Natural killer cell (primary cell): ENCODE data around the gene EEF2. TPM values are rescaled to one million over a fixed set of nuclear protein-coding genes. Genes with fewer than 3 reads are reported as not detected.
A peak's percentile ranks its signal among the peaks of the same experiment; 100 is the strongest.
"Not testable (repeated sequence)": the region's sequence is repeated elsewhere in the genome, so short reads cannot be mapped to it uniquely, and the experiment has no call there.

ENCODE experiments used
- ATAC-seq, 3 donors: fragments of 150-1000 bp in 2 of 3; fragments of 200-7000 bp in 1 of 3; cut with Tn5 transposase; 1 replicate in 1 of 3; 2 replicates in 2 of 3; pipeline ENCODE4 v1.10.0; 2021; ENCODE audit warnings: mild to moderate bottlenecking in 2 of 3, moderate library complexity in 2 of 3
- DNase-seq, 2 donors: peaks; one replicate each; pipeline versions ENCODE4 v3.0.0 to v3.0.0-alpha.2; 2013 to 2021; ENCODE audit warnings: mixed read lengths in 1 of 2
- H3K27ac ChIP-seq: one replicate; pipeline ENCODE4 v1.5.1; 2013; ENCODE audit warnings: mild to moderate bottlenecking, low read length
- H3K27me3 ChIP-seq: one replicate; pipeline ENCODE4 v1.6.1; 2013; ENCODE audit warnings: low read length; ENCODE audit not compliant: control insufficient read depth, insufficient read depth
- H3K36me3 ChIP-seq: one replicate; pipeline ENCODE4 v1.6.1; 2013; ENCODE audit warnings: low read length; ENCODE audit not compliant: control insufficient read depth, insufficient read depth
- H3K4me1 ChIP-seq: one replicate; pipeline ENCODE4 v1.6.1; 2013; ENCODE audit warnings: low read length; ENCODE audit not compliant: control insufficient read depth, insufficient read depth
- H3K4me3 ChIP-seq: one replicate; pipeline ENCODE4 v1.5.1; 2013; ENCODE audit warnings: low read length
- H3K9me3 ChIP-seq: one replicate; pipeline ENCODE4 v1.6.1; 2013; ENCODE audit warnings: low read length; ENCODE audit not compliant: control insufficient read depth, insufficient read depth
- H3K27ac Mint-ChIP-seq, 2 donors: one replicate each; pipeline ENCODE4 v1.8.0; 2022; ENCODE audit warnings: mild to moderate bottlenecking in 2 of 2, mixed read lengths in 2 of 2, moderate library complexity in 1 of 2
- H3K27me3 Mint-ChIP-seq, 2 donors: one replicate each; pipeline ENCODE4 v1.8.0; 2022; ENCODE audit warnings: low read depth in 2 of 2, mixed read lengths in 2 of 2
- H3K36me3 Mint-ChIP-seq: one replicate; pipeline ENCODE4 v1.8.0; 2022; ENCODE audit warnings: mixed read lengths
- H3K4me1 Mint-ChIP-seq, 2 donors: one replicate each; pipeline ENCODE4 v1.8.0; 2022; ENCODE audit warnings: mixed read lengths in 2 of 2
- H3K4me3 Mint-ChIP-seq: one replicate; pipeline ENCODE4 v1.8.0; 2022; ENCODE audit warnings: mild to moderate bottlenecking, moderate library complexity, mixed read lengths
- H3K9me3 Mint-ChIP-seq, 2 donors: one replicate each; pipeline ENCODE4 v1.8.0; 2022; ENCODE audit warnings: mixed read lengths in 2 of 2
- WGBS: methylation state at CpG from one replicate; pipeline ENCODE4 v1.1.7; 2013; ENCODE audit warnings: missing lambda C conversion rate; ENCODE audit not compliant: insufficient coverage; 5-methylcytosine and 5-hydroxymethylcytosine counted together
- intact Hi-C: fragments of 100-400 bp; cut with micrococcal nuclease; formaldehyde crosslinking; loops from one replicate; pipeline ENCODE4 v1.14.2; 2022
- total RNA-seq, 4 donors: library from RNA; stranded (reverse); fragments of 120-200 nt in 1 of 4; gene quantifications; one replicate each; pipeline versions ENCODE4 v1.2.3 to v1.2.4, GENCODE V29; 2013 to 2022
- TF ChIP-seq, protein P1 (sequence below): fragments of 200-600 bp; IDR thresholded peaks from one replicate; pipeline ENCODE4 v1.8.0; 2022; ENCODE audit warnings: antibody characterized with exemption

The EEF2 gene
- total RNA-seq, 3 donors from 2014 or later (not counting 1 experiment from before 2014, with no cell fraction given) = 1,302 to 1,442 (median 1,437) TPM

DNA sequence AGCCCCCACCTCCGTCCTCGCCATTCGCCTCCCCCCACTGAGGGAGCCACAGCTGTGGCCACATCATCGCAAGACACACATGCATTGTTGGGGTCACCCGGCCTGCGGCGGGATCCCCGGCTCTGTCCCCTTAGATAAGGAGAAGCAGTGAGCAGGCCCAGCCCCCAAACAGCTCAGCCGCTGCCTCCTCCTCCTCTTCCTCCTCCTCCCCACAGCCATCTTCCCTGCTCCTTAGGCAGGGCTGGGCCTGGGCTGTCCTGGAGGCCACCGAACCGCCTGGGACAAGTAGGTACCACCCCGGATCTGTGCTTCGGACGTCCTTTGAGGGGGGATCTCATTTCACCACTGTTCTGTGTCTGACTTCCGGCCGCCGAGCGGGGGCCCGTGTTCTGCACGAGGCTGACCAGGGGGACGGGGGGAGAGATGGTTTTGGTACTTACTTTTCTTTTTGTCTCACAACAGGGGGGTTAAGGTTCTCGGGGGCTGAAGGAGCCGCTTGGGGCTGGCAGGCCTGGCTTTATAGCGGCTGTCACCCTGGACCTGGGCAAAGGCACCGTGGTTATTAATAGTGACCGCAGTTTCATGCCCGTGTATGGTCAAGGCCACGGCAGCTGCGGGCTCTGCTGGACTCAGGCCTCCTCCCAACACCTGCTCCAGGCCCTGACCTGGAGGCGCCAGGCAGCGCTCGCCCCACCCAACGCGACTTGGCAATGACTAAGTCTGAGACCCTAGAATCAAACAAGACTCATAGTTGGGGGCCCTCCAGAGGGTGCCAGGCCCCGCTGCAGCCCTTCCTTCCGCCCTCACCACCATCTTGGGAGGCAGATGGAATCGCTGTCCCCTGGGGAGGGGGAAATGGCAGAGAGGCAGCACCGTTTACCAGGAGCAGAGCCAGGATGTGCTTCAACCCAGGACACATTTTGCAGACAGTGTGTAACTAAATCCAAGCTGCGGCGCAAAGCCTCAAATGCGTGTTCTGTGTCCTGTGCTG, 34.1 kb downstream of the EEF2 start:
- no peaks in the 10 kb centered on the region for H3K9me3 Mint-ChIP-seq
- peak overlapping the region; percentile 81 to 88 for H3K27ac Mint-ChIP-seq
- Histone ChIP-seq H3K9me3 (no peaks in the 10 kb centered on the region), H3K27me3 (no peaks in the 10 kb centered on the region), H3K27ac (peak overlapping the region; percentile 63), H3K4me3 (peak overlapping the region; percentile 33), H3K36me3 (peaks cover 2% of the 10 kb centered on the region), H3K4me1 (peaks cover 27% of the 10 kb centered on the region)
- TF ChIP-seq, protein P1, sequence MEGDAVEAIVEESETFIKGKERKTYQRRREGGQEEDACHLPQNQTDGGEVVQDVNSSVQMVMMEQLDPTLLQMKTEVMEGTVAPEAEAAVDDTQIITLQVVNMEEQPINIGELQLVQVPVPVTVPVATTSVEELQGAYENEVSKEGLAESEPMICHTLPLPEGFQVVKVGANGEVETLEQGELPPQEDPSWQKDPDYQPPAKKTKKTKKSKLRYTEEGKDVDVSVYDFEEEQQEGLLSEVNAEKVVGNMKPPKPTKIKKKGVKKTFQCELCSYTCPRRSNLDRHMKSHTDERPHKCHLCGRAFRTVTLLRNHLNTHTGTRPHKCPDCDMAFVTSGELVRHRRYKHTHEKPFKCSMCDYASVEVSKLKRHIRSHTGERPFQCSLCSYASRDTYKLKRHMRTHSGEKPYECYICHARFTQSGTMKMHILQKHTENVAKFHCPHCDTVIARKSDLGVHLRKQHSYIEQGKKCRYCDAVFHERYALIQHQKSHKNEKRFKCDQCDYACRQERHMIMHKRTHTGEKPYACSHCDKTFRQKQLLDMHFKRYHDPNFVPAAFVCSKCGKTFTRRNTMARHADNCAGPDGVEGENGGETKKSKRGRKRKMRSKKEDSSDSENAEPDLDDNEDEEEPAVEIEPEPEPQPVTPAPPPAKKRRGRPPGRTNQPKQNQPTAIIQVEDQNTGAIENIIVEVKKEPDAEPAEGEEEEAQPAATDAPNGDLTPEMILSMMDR = no peak
- peaks cover 13 to 15% of the 10 kb centered on the region in 2 donors for H3K4me1 Mint-ChIP-seq
- H3K27me3 Mint-ChIP-seq = no peaks in the 10 kb centered on the region
- intact Hi-C loops = loop anchor here (10.0 kb wide), 1 partner anchor 1654 kb away; no protein-coding TSS in a partner anchor
- H3K4me3 Mint-ChIP-seq = peak overlapping the region; percentile 82
- ATAC-seq (peak; percentile 63 to 70 (median 68)), DNase-seq (no peak)
- 23% methylated on average over 40 of the region's 41 CpGs for WGBS
- no peaks in the 10 kb centered on the region for H3K36me3 Mint-ChIP-seq

DNA sequence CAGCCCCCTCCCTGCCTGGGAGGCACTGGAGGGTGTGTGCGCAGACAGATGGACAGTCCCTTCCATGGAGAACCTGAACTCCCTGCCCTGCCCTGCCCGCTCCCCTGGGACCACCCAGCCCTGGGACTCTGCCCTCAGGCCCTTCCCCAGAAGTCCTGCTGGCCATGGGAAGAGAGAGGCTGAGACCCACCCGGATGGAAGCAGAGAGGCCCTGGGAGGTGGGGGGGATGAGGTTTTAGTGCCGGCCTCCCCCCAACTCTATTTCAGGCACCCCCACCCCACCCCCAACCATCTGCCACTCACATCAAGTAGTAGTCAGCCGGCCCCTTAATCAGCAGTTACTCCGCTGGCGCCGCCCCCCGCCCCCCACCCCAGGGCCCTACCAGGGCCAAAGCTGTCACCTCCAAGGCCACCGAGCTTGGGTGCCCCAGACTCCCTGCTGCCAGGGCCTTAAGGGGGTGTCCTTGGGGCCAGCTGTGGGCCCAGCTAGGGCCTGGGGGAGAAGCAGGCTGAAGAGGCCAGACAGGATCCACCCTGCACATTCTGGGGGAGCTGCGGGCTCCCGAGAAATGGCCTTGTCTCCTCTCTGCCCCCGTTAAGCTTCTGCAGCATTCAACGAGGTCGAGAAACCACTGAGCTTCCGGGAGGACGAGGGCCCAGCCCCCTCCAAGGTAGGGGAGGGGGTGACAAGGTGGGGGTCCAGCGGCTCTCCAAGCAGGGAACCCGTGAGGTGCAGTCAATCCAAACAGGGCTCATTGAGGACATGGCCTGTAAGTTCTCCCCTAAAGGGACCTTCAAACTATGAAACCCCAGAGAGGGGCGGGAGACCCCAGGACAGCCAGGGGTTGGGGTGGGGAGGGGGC, 35.0 kb downstream of the EEF2 start:
- Mint-ChIP-seq H3K36me3 (no peaks in the 10 kb centered on the region), H3K4me1 (peaks cover 13 to 15% of the 10 kb centered on the region in 2 donors), H3K27ac (peak overlapping the region; percentile 81 to 88), H3K27me3 (no peaks in the 10 kb centered on the region), H3K9me3 (no peaks in the 10 kb centered on the region), H3K4me3 (peak overlapping the region; percentile 82)
- Histone ChIP-seq H3K4me3 (peak overlapping the region; percentile 33), H3K27ac (peak overlapping the region; percentile 63), H3K4me1 (peaks cover 27% of the 10 kb centered on the region), H3K27me3 (no peaks in the 10 kb centered on the region), H3K36me3 (no peaks in the 10 kb centered on the region), H3K9me3 (no peaks in the 10 kb centered on the region)
- DNase-seq = no peak
- ATAC-seq = peak; percentile 32 to 45 (median 40)
- intact Hi-C loops = loop anchor here (10.0 kb wide), 1 partner anchor 1655 kb away; no protein-coding TSS in a partner anchor
- WGBS = 25% methylated on average over 18 of the region's 20 CpGs
- TF ChIP-seq, protein P1 = no peak

DNA sequence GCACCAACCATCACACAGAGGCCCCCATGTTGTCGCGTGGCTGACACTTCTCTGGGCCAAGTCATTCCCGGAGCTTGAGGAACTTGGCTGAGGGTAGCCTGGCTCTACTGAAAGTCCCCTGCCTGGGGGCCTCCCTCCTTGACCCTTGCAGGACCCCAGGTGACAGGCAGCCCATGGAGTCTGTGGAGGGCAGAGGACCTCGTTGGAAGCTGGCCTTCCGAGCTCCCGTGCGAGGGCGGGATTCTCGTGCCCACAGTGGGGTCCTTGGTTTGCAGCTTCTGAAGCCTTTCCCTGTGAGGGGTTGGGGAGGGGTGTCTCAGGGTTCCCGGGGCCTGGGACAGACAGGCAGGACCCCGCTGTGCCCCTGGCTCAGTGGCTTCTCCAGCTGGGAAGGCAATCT, 36.0 kb downstream of the EEF2 start:
- no peaks in the 10 kb centered on the region for H3K9me3 ChIP-seq
- Mint-ChIP-seq H3K9me3 (no peaks in the 10 kb centered on the region), H3K4me3 (peak overlapping the region; percentile 28), H3K27ac (peak overlapping the region in 1 of 2 donors; percentile 88), H3K27me3 (no peaks in the 10 kb centered on the region), H3K36me3 (no peaks in the 10 kb centered on the region), H3K4me1 (peaks cover 14 to 15% of the 10 kb centered on the region in 2 donors)
- H3K4me1 ChIP-seq = peaks cover 28% of the 10 kb centered on the region
- ATAC-seq (no peak), DNase-seq (no peak)
- 92% methylated on average over 11 of the region's 11 CpGs for WGBS
- H3K36me3 ChIP-seq = no peaks in the 10 kb centered on the region
- TF ChIP-seq, protein P1 = no peak
- H3K4me3 ChIP-seq = no peak overlapping the region
- H3K27ac ChIP-seq = peak overlapping the region; percentile 15
- intact Hi-C loops = no loop called here
- no peaks in the 10 kb centered on the region for H3K27me3 ChIP-seq

DNA sequence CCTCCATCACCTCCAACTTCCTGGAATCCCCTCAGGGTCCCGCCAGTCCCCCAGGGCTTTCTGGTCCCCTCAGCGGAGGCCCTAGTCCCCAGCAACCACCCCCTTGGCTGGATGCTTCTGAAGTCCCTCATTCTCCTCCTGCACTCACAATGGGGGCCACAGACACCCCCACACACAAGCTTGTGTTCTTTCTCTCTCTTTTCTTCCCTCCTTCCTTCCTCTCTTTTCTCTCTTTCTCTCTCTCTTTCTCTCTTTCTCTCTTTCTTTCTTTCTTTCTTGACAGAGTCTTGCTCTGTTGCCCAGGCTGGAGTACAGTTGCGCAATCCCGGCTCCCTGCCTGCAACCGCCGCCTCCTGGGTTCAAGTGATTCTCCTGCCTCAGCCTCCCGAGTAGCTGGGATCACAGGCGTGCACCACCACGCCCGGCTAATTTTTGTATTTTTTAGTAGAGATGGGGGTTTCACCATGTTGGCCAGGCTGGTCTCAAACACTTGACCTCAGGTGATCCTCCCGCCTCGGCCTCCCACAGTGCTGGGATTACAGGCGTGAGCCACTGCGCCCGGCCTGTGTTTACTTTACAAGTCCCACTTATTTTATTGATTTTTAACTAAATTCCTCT, 37.8 kb downstream of the EEF2 start:
- H3K27ac Mint-ChIP-seq, intact Hi-C loops: not testable (repeated sequence)

More for the DNA sequence above, 37.8 kb downstream of the EEF2 start:
- not testable (repeated sequence) for ATAC-seq, H3K4me3 Mint-ChIP-seq, H3K4me3 ChIP-seq, DNase-seq, H3K27ac ChIP-seq, H3K9me3 ChIP-seq, H3K27me3 ChIP-seq, H3K36me3 Mint-ChIP-seq, H3K27me3 Mint-ChIP-seq, H3K36me3 ChIP-seq, H3K9me3 Mint-ChIP-seq
- 94% methylated on average over 15 of the region's 15 CpGs for WGBS
- H3K4me1 Mint-ChIP-seq = peaks cover 12 to 14% of the 10 kb centered on the region in 2 donors
- peaks cover 30% of the 10 kb centered on the region for H3K4me1 ChIP-seq
